ENCODE results near the gene ARFGAP1.
"Not testable (repeated sequence)": the region's sequence is repeated elsewhere in the genome, so short reads cannot be mapped to it uniquely, and the experiment has no call there.

Gene ARFGAP1

GRCh38 chr20:63329331-63330083, 56.9 kb downstream of the ARFGAP1 start:
- DNase-seq (ENCODE audit: insufficient read length, low spot score) (no peak), FAIRE-seq (no peak)
- no peak for TF ChIP-seq PAX5 (IDR thresholded peaks at IDR 0.05; ENCODE audit: insufficient read depth, low read length, severe bottlenecking)
- TF ChIP-seq POU2F2 (IDR thresholded peaks at IDR 0.05; ENCODE audit: low read depth, low read length), result no peak
- no peak for TF ChIP-seq POLR2AphosphoS5 (IDR thresholded peaks at IDR 0.05; ENCODE audit: low read depth, low read length)
- no peak for TF ChIP-seq SPI1 (IDR thresholded peaks at IDR 0.05; ENCODE audit: low read depth, low read length)
- TF ChIP-seq POLR2A (IDR thresholded peaks at IDR 0.05; ENCODE audit: low read depth, low read length), result no peak
- TF ChIP-seq TAF1 (IDR thresholded peaks at IDR 0.05; ENCODE audit: low read depth, low read length), result no peak

- DNase-seq (ENCODE audit: insufficient read length, low spot score) (no peak), FAIRE-seq (no peak)
- TF ChIP-seq TAF1 (IDR thresholded peaks at IDR 0.05; ENCODE audit: low read depth, low read length) (no peak), POLR2AphosphoS5 (IDR thresholded peaks at IDR 0.05; ENCODE audit: low read depth, low read length) (no peak), POLR2A (IDR thresholded peaks at IDR 0.05; ENCODE audit: low read depth, low read length) (no peak), POU2F2 (IDR thresholded peaks at IDR 0.05; ENCODE audit: low read depth, low read length) (no peak), SPI1 (IDR thresholded peaks at IDR 0.05; ENCODE audit: low read depth, low read length) (no peak), PAX5 (IDR thresholded peaks at IDR 0.05; ENCODE audit: insufficient read depth, low read length, severe bottlenecking) (no peak)
Measured at GRCh38 chr20:63330084-63330760, 57.6 kb downstream of the ARFGAP1 start.

GRCh38 chr20:63330940-63331339, 58.3 kb downstream of the ARFGAP1 start:
- no peak for DNase-seq (ENCODE audit: insufficient read length, low spot score)
- TF ChIP-seq POU2F2 (IDR thresholded peaks at IDR 0.05; ENCODE audit: low read depth, low read length) (no peak), PAX5 (IDR thresholded peaks at IDR 0.05; ENCODE audit: insufficient read depth, low read length, severe bottlenecking) (no peak)
- FAIRE-seq, result no peak

GRCh38 chr20:63331741-63332400, 59.3 kb downstream of the ARFGAP1 start:
- FAIRE-seq (no peak), DNase-seq (ENCODE audit: insufficient read length, low spot score) (no peak)
- TF ChIP-seq SPI1 (IDR thresholded peaks at IDR 0.05; ENCODE audit: low read depth, low read length), result no peak
- no peak for TF ChIP-seq POLR2AphosphoS5 (IDR thresholded peaks at IDR 0.05; ENCODE audit: low read depth, low read length)
- TF ChIP-seq POLR2A (IDR thresholded peaks at IDR 0.05; ENCODE audit: low read depth, low read length), result no peak
- TF ChIP-seq TAF1 (IDR thresholded peaks at IDR 0.05; ENCODE audit: low read depth, low read length), result no peak
- no peak for TF ChIP-seq PAX5 (IDR thresholded peaks at IDR 0.05; ENCODE audit: insufficient read depth, low read length, severe bottlenecking)
- no peak for TF ChIP-seq POU2F2 (IDR thresholded peaks at IDR 0.05; ENCODE audit: low read depth, low read length)

GRCh38 chr20:63332488-63333240, 60.1 kb downstream of the ARFGAP1 start:
- TF ChIP-seq POU2F2 (IDR thresholded peaks at IDR 0.05; ENCODE audit: low read depth, low read length), result no peak
- TF ChIP-seq POLR2AphosphoS5 (IDR thresholded peaks at IDR 0.05; ENCODE audit: low read depth, low read length), result no peak
- TF ChIP-seq PAX5 (IDR thresholded peaks at IDR 0.05; ENCODE audit: insufficient read depth, low read length, severe bottlenecking), result no peak
- no peak for TF ChIP-seq SPI1 (IDR thresholded peaks at IDR 0.05; ENCODE audit: low read depth, low read length)
- TF ChIP-seq TAF1 (IDR thresholded peaks at IDR 0.05; ENCODE audit: low read depth, low read length), result no peak
- no peak for TF ChIP-seq POLR2A (IDR thresholded peaks at IDR 0.05; ENCODE audit: low read depth, low read length)
- no peak for DNase-seq (ENCODE audit: insufficient read length, low spot score)
- FAIRE-seq, result no peak

GRCh38 chr20:63333241-63333836, 60.7 kb downstream of the ARFGAP1 start:
- no peak for FAIRE-seq
- no peak for DNase-seq (ENCODE audit: insufficient read length, low spot score)
- TF ChIP-seq POLR2A (IDR thresholded peaks at IDR 0.05; ENCODE audit: low read depth, low read length) (no peak), POU2F2 (IDR thresholded peaks at IDR 0.05; ENCODE audit: low read depth, low read length) (no peak), TAF1 (IDR thresholded peaks at IDR 0.05; ENCODE audit: low read depth, low read length) (no peak), SPI1 (IDR thresholded peaks at IDR 0.05; ENCODE audit: low read depth, low read length) (no peak), PAX5 (IDR thresholded peaks at IDR 0.05; ENCODE audit: insufficient read depth, low read length, severe bottlenecking) (no peak), POLR2AphosphoS5 (IDR thresholded peaks at IDR 0.05; ENCODE audit: low read depth, low read length) (no peak)

- DNase-seq (ENCODE audit: insufficient read length, low spot score), result no peak
- TF ChIP-seq SPI1 (IDR thresholded peaks at IDR 0.05; ENCODE audit: low read depth, low read length) (no peak), TAF1 (IDR thresholded peaks at IDR 0.05; ENCODE audit: low read depth, low read length) (no peak), POU2F2 (IDR thresholded peaks at IDR 0.05; ENCODE audit: low read depth, low read length) (no peak), PAX5 (IDR thresholded peaks at IDR 0.05; ENCODE audit: insufficient read depth, low read length, severe bottlenecking) (no peak), POLR2AphosphoS5 (IDR thresholded peaks at IDR 0.05; ENCODE audit: low read depth, low read length) (no peak), POLR2A (IDR thresholded peaks at IDR 0.05; ENCODE audit: low read depth, low read length) (no peak)
- FAIRE-seq, result no peak
Measured at GRCh38 chr20:63334356-63334755, 61.7 kb downstream of the ARFGAP1 start.

GRCh38 chr20:63335060-63335459, 62.4 kb downstream of the ARFGAP1 start:
- not testable (repeated sequence) for DNase-seq (ENCODE audit: insufficient read length, low spot score)

GRCh38 chr20:63335711-63336110, 63.1 kb downstream of the ARFGAP1 start:
- DNase-seq (ENCODE audit: insufficient read length, low spot score) (no peak), FAIRE-seq (no peak)
- TF ChIP-seq POU2F2 (IDR thresholded peaks at IDR 0.05; ENCODE audit: low read depth, low read length) (no peak), SPI1 (IDR thresholded peaks at IDR 0.05; ENCODE audit: low read depth, low read length) (no peak), PAX5 (IDR thresholded peaks at IDR 0.05; ENCODE audit: insufficient read depth, low read length, severe bottlenecking) (no peak), TAF1 (IDR thresholded peaks at IDR 0.05; ENCODE audit: low read depth, low read length) (no peak), POLR2AphosphoS5 (IDR thresholded peaks at IDR 0.05; ENCODE audit: low read depth, low read length) (no peak)

More at GRCh38 chr20:63335060-63335459, 62.4 kb downstream of the ARFGAP1 start:
- FAIRE-seq, result not testable (repeated sequence)

Data from GM12891 (cell line).